DMS 273 treated with DMSO at 0.1 percent for 48 hours (cell line): ENCODE measurements around the gene BPIFB4.
"Not testable (repeated sequence)": the region's sequence is repeated elsewhere in the genome, so short reads cannot be mapped to it uniquely, and the experiment has no call there.

Experiments
- DNase-seq: peaks from one replicate; lab custom pipeline; 2025; lab: John Stamatoyannopoulos, UW

The BPIFB4 gene

DNA sequence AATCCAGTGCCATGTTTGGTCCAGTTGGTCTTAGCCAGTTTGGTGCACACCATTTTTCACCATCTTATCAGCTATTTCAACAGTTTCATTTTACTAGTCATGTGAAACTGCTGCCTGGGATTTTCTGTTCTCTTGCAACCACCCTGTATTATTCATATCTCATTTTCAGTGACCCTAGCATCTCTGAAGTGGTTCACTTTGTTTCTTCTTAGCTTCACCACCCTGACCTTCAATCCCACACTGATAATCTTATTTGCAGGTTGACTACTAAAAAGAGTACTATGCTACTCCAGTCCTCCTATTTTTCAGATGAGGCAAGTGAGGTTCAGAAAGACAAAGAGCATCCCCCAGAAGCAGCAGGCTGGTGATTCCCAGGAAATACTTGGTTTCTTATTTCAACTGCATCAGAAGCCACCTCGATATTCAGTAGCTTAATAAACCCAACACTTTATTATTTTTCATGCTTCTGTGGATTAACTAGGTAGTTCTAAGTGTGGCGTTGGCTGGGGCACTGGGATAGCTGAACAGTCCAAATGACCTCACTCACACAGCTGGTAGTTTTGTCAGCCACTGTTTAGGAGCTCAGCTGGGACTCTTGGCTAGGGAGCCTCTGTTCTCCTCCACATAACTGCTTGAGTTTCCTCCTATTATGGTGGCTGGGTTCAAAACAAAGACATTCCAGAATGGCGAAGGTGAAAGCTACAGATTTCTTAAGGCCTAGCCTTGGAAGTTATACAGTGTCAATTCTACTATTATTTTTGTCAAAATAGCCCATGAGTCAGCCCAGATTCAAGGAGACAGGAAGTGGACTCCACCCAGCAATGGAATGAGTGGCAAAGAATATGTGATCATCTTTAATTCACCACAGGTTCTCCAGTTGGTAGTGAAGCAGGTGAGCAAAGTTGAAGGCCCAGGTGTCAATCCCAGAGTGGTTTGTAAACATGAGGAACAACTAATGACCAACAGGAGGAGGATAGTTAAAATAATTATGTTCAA, 40.6 kb downstream of the BPIFB4 start:
- DNase-seq, result no peak

DNA sequence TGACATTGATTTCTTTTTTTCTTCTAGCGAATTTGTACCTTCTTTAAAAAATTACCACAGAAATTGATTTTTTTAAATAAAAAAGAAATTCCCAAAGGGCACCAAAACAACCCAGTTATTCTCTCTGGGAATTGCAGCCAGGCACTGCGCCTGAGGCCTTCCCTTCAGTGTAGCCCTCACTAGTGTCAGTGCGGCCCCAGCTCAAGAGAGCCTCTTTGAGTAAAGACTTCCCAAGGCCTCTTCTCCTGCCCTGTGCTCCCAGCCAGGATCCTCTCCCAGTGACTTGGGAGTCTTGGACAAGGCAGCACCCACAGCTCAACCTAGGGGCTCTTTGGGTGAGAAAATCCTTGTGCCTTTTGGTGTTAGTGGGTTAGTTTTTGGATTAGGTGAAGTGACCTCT, 41.5 kb downstream of the BPIFB4 start:
- no peak for DNase-seq

DNA sequence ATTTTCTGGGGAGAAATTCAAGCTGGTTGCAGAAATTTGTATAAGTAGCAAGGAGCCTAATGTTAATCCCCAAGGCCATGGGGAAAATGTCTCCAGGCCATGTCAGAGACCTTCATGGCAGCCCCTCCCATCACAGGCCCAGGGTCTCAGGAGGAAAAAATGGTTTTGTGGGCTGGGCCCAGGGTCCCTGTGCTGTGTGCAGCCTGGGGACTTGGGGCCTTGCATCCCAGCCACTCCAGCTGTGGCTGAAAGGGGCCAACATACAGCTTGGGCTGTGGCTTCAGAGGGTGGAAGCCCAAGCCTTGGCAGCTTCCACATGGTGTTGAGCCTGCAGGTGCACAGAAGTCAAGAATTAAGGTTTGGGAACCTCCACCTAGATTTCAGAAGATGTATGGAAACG, 42.9 kb downstream of the BPIFB4 start:
- DNase-seq, result not testable (repeated sequence)

DNA sequence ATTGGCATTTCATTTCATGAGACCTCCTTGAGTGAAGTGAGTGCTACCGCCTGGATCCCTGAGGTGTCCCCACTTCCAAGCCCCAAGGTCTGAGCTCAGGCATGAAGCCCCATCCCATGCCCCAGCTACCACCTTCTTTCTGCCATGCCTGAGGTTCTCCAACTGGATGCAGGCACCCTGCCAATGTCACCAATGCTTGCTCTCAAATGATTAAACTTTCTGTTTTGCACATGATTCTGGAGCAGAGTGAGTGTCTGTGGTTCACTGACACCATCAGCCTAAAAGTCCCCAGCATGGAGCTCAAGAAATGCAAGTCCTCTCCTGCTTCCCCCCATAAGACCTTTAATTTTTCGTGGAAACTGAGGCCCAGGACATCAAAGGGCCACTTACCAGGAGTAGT, 44.8 kb downstream of the BPIFB4 start:
- DNase-seq, result no peak

DNA sequence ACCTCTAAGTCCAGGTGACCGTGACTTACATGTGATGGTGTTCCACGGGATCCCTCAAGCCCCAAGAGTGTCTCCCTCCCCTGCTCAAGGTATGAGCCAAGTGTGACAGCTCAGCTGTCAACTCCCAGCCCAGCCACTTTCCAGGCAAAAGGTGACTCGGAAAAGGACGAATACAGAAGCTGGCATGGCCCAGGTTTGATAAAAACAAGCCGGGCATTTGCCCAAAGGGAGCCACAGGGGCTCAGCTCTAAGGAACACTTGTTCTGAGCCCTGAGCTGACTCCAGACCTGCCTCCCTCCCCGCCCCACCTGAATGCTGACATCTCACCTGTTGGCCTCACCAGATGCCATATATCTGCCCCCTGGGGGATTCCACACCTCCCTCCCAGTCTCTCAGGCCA, 45.6 kb downstream of the BPIFB4 start:
- DNase-seq, result no peak

DNA sequence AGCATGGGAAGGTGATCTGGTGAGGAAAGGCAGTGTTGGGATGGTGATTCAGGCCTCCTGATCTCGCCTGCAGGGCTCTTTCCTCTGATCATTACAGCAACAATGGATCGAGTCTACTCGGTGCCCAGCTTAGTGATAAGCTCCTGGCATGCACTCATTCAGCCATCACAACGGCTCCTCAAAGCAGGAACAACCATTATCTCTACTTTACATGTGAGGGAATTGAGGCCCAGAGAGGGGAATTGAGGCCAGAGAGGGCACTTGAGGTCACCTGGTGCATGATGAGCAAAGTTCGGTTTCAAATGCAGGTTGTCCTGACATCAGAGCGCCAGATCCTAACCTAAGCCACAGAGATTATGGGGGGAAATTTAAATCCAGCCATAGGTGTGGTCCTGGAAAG, 46.5 kb downstream of the BPIFB4 start:
- DNase-seq, result no peak

DNA sequence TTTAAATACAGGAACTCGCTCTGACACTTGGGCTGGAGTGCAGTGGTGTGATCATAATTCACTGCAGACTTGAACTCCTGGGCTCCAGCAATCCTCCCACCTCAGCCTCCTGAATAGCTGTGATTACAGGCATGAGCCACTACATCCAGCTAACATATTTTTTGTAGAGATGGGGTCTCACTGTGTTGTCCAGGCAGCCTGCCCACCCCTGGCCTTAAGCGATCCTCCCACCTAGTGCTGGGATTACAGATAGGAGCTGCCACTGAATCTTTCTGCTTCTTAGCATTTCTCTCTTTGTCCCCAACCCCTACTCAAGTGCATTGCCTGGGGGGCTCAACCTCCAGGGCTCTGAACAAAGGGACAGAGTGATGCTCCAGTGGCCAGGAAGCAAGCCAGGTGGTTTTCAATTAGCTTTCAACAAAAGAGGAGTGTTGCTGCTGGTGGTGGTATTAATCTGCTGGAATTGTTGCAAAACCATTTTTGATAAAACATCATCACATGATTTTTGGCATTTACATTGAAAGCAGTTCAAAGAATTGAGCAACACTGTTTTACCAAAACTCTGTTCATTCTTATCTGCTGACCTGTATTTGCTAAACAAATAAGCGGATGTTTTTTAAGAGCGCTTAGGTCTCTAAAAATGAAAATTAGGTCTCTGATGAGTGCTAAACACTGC, 48.1 kb downstream of the BPIFB4 start:
- DNase-seq, result no peak

DNA sequence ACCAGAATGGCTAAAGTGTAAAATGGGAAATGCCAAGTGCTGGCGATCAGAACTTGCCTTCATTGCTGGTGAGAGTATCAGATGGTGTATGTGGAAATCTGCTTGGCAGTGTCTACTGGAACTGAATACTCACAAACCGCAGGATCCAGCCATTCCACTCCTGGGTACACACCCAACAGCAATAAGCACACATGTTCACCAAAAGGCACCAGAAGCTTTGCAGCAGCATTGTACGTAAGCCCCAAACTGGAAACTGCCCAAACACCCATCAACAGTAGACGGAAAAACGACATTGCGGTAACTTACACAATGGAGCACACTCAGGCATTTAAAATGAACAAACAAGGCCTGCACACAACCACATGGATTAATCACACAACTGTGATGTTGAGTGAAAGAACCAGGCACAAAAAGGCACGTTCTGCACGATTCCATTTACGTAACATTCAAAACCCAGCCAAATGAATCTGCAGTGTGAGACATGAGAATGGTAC, 51.2 kb downstream of the BPIFB4 start:
- DNase-seq, result no peak

DNA sequence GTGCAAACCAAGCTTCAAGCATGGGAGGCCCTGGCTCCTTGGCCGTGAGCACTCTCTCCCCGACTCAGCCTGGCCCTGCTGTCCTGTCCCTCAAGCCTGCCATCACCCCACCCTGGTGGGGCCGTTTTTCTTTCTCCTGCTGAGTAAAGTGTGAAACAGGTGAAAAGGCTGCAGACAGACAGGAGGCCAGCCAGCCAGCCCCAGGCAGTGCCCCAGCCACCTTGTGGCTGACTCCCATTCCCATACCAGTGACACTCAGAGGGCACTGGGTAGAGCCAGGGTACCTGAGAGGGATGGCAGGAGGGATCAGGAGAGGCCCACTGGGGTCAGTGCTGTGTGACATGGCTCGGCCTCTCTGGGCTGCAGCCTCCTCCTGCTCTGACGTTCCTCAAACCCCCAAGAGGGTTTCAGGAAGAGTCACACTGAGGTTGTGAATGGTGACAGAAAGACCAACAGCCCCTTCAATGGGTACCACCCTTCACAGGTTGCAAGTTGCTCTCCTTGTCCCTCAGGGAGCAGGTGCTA, 52.6 kb downstream of the BPIFB4 start:
- DNase-seq, result no peak

DNA sequence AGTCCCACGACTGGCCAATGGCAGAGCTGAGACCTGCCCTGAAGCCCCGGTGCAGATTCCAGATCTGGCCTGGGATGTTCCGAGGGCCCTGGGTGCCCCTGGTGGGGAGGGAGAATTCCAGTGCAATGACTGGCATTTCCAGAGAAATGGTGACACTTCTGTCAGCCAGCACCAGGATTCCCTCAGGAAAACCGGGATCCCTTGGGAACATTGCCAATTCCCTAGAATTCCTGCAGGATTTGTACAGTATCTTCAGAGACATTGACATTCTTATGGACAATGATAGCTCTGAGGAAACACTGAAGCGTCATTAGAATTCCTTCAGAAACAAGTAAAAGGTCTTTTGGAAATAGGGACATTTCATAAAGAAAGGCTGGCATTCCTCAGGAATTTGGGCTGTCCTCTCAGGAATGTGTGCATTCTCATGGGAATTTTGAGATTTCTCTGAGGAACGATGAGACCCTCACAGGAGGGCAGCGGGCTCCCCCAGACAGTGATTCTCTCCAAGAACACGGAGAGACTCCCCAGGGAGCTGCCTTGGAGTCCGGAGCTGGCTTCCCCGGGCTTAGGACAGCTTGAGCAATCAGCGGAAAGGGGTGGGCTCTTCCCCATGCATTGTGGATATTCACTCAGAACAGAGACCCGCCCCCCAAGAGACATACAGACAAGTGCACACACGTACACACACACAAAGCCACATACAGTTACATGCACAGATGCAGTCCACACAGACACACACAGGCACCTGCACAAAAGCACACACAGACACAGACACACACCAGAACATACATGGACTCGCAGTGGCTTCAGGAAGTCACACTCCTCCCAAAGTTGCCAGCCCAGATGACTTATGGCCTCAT, 53.3 kb downstream of the BPIFB4 start:
- no peak for DNase-seq

DNA sequence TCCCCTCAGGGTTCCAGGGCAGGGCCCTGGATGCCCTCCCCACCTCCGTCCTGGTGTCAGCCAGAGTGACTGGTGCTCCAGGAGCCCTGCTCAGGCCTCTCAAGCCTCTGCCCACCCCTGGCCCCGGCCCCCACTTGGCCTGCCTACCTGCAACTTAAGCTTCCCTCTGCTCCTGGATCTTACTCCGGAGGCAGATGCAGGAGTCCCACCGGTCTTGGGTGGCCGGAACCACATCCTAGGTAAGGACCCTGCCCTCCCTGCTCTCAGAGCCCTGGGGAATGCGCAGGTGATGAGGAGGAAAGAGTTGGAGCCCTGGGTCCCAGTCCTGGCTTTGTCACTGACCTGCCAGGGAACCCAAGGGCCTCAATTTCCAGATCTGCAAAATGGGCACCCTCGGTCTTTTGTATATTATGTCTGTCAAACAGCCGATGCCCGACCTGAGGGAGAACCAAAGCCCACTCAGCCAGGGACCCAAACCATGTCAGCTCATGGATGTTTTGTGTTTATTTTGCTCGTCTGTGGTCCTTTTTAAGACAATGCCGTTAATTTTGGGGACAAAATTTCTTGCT, 54.0 kb downstream of the BPIFB4 start:
- no peak for DNase-seq

DNA sequence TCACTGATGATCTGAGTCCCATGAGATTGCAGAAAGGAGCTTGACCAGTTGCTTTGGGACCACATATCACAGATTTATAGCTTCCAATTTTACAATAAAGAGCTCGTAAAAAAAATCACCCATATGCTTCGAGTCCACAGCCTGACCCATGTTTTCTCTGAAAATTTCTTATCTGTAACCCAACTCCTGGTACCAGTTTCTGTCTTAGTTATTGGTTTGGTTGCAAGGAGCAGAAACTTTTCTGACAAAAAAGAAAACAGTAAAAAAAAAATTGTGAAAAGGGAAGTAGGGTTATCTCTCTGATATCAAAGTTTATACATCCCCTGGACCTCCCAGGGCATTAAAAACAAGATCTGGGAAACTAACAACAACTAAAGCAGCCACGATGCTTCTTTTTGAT, 57.8 kb downstream of the BPIFB4 start:
- DNase-seq, result no peak

DNA sequence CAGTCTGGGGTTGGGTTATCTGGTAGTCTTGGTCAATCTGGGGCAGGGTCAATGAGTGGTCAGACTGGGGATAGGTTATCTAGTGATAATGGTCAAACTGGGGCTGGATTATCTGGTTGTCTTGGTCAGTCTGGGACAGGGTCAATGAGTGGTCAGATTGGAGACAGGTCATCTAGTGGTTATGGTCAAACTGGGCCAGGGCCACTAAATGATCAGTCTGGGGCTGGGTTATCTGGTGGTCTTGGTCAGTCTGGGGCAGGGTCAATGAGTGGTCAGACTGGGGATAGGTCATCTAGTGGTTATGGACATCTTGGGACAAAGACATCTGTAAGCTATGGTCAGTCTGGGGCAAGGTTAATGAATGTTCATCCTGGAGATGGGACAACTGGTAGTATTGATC, 60.0 kb downstream of the BPIFB4 start:
- no peak for DNase-seq

DNA sequence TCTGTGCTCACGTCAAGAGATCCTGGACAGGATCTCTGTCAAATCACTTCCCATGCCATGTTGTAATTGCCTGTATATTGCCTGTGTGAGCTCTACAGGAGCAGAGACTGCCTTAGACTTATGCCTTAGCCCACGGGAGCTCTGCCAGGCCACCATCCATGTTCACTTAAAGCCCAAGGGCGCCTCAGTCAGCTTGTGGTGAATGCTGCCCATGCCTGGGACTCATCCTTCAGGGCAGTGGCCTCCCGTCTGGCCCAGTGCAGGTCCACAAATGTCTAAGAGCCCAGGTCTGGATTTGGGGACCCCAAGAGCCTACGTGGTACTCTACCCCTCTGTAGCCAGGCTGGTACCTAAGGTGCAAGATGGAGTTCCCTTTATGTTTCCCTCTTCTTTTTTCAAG, 66.1 kb downstream of the BPIFB4 start:
- no peak for DNase-seq

DNA sequence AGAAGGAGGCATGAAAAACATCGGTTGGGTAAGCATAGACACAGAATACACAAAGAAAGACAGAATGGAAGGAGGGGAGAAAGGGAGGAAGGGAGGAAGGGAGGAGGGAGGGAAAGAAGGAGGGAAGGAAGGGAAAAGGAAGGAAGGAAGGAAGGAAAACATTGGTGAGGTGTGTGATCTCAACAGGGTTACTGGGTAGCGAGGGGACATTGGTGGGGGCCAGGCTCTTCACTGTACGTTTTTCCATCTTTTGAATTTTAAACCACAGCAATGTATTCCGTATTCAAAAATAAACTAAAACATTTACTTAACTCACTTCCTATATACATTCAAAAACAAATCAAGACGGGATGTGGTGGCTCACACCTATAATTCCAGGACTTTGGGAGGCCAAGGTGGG, 67.9 kb downstream of the BPIFB4 start:
- no peak for DNase-seq

DNA sequence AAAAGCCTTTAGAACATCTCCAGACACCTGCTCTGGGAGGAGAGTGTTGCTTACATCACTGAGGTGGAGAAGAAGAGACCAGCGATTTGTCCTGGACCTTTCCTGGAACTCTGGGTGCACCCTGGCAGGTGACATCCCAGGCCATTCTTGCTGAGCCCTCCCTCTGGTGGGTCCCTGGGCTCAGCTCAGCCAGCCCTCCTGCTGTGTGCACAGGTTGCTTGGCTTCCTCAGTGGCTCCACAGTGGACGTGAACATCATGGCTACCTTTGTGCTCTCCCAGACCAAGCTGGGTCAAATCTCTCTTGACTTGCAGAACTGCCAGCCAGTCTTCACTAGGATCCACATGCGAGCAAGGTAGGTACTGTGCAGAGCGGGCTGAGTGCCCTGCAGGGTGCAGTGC, 68.6 kb downstream of the BPIFB4 start:
- no peak for DNase-seq

DNA sequence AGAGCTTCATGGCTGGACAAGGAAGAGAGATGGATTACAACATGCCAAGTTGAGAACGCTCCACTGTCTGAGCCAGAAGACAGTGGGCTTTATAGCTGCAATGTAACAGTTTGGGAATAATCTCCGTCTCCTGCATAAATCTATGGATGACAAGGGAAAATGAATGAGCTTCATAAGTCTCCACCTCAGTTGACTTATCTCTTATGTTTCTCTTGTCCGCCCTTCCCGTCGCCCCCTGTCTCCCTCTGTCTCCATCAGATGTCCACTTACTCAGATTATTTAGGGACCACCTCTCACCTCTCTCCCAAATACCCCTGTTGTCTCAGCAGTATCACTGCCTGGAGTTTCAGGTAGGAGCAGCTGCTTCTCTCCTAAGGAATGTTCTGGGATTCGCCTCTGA, 74.8 kb downstream of the BPIFB4 start:
- DNase-seq, result no peak

DNA sequence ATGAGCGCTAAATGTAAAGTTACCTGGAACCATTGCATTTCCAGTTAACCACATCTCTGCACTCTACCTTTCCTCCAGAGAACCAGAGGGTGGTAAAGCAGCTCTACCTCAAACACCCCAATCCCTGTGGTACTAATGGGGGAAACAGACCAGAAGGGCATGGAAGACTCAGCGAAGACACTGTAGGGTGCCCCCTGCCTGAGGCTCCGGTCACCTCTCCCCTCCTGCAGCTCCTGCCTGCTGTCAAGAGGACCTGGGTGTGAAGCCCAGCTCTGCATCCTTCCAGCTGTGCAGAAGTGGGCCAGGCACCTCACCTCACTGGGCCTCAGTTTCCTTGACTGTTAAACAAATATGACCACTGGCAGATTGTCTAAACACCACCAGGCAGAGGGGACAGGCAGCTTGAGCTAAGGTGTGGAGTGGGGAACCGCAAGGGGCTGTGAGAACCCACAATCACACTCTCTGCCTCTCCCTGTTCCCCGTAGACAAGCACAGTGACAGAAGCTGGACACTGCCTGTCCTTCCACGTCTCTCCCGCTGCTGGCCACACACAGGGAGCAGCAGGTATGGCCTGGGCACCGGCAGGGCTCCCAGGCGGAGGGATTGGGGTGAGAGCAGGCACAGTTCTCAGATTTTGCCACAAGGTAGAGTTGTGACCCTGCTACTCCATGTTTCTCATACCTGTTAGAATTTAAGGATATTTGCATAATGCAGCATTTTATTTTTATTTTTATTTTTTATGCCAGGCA, 79.4 kb downstream of the BPIFB4 start:
- DNase-seq, result no peak

DNA sequence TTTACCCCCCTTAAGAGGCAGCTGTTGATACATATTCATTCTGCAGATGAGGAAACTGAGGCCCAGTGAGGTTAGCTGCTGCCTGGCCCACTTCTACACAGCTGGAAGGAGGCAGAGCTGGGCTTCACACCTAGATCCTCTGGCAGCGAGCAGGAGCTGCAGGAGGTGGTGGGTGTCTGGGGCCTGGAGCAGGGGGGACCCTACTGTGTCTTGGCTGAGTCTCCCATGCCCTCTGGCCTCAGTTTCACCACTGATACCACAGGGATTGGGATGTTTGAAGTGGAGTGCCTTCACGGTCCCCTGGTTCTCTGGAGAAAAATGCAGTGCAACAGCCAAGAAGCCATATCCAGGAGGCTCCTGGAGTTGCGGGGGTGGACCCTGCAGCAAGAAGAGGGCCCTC, 80.3 kb downstream of the BPIFB4 start:
- no peak for DNase-seq

DNA sequence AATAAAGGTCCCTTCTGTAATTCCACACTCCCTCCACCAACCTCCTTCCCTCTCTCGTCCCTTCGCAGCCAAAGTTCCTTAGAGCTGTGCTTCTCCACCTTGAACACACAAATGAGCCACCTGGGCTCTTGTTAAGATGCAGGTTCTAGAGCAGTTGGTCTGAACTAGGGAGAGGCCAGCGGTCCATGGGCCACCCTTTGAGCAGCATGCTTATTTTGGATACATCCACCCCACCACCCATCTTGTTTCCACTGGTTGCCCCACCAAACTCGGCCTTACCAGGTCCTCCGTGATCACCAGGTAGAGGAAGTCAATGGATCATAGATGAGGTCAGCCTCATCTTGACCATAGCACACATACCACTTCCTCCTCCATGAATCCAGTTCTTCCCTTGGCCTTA, 81.2 kb downstream of the BPIFB4 start:
- DNase-seq, result no peak
